Lower lobe of right lung (tissue), 2 donors: ENCODE measurements around the gene C16orf90. TPM values are rescaled to one million over a fixed set of nuclear protein-coding genes. Genes with fewer than 3 reads are reported as not detected.

Source experiments
- ATAC-seq, 2 donors: fragments of 200-7000 bp; cut with Tn5 transposase; one replicate each; pipeline ENCODE4 v1.9.1; 2020 to 2022; ENCODE audit warnings: mild to moderate bottlenecking in 2 of 2, moderate library complexity in 2 of 2
- DNase-seq: peaks from one replicate; pipeline ENCODE4 v3.0.0-alpha.2; 2020
- H3K27ac ChIP-seq: fragments of 200-600 bp; one replicate; pipeline ENCODE4 v1.8.0; 2022
- H3K27me3 ChIP-seq: fragments of 200-600 bp; one replicate; pipeline ENCODE4 v1.8.0; 2022; ENCODE audit warnings: low read depth
- H3K36me3 ChIP-seq: fragments of 200-600 bp; one replicate; pipeline ENCODE4 v1.8.0; 2022; ENCODE audit warnings: mild to moderate bottlenecking
- H3K4me1 ChIP-seq: fragments of 200-600 bp; one replicate; pipeline ENCODE4 v1.8.0; 2022
- H3K4me3 ChIP-seq: fragments of 200-600 bp; one replicate; pipeline ENCODE4 v1.8.0; 2022; ENCODE audit warnings: mild to moderate bottlenecking
- H3K9me3 ChIP-seq: fragments of 200-600 bp; one replicate; pipeline ENCODE4 v1.8.0; 2022
- intact Hi-C: fragments of 100-400 bp; cut with DNase I; formaldehyde crosslinking; loops from one replicate; pipeline ENCODE4 v1.11.0; 2022
- total RNA-seq: library from RNA; stranded (reverse); fragmentation: NEBNext Ultra II Directional; extraction: Animal tissue kit (Norgen Biotek cat#: 25700); gene quantifications from one replicate; pipeline ENCODE4 v1.2.1, GENCODE V29; 2021
- TF ChIP-seq, protein P1 (sequence below): fragments of 200-600 bp; IDR thresholded peaks from one replicate; pipeline ENCODE4 v1.8.0; 2022; ENCODE audit warnings: antibody characterized with exemption, mild to moderate bottlenecking
- donor health status: DM: no; HTN: yes; CAD: no; lungs with severe emphysema.

Gene C16orf90
- total RNA-seq, 1 donor from 2014 or later, result not detected

DNA sequence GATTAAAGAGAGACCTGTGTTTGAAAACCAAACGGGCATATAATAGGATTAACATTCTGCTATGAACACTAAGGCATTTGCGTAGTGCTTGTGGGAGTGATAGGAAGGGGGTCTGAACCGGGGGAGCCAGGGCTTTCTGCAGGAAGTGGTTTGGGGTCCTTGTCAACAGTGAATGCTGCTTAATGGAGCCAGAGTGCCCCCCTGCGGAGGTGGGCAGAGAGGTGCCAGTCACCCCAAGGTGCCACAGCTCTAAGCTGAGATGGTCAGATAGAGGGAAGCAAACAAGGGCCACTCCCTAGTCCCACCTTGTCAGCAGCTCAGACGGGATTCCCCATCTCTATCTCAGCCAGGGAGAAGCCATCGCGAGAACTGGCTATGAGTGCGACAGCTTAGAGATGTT is 34.1 kb downstream of the C16orf90 start:
- ATAC-seq (no peak), DNase-seq (no peak)
- TF ChIP-seq, protein P1, sequence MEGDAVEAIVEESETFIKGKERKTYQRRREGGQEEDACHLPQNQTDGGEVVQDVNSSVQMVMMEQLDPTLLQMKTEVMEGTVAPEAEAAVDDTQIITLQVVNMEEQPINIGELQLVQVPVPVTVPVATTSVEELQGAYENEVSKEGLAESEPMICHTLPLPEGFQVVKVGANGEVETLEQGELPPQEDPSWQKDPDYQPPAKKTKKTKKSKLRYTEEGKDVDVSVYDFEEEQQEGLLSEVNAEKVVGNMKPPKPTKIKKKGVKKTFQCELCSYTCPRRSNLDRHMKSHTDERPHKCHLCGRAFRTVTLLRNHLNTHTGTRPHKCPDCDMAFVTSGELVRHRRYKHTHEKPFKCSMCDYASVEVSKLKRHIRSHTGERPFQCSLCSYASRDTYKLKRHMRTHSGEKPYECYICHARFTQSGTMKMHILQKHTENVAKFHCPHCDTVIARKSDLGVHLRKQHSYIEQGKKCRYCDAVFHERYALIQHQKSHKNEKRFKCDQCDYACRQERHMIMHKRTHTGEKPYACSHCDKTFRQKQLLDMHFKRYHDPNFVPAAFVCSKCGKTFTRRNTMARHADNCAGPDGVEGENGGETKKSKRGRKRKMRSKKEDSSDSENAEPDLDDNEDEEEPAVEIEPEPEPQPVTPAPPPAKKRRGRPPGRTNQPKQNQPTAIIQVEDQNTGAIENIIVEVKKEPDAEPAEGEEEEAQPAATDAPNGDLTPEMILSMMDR, result no peak
- H3K4me1 ChIP-seq, result peaks cover 68% of the 10 kb centered on the region
- H3K27ac ChIP-seq, result no peak overlapping the region
- H3K36me3 ChIP-seq, result peaks cover 9% of the 10 kb centered on the region
- H3K9me3 ChIP-seq, result no peaks in the 10 kb centered on the region
- no peak overlapping the region for H3K4me3 ChIP-seq
- no peaks in the 10 kb centered on the region for H3K27me3 ChIP-seq
- intact Hi-C loops, result no loop called here

DNA sequence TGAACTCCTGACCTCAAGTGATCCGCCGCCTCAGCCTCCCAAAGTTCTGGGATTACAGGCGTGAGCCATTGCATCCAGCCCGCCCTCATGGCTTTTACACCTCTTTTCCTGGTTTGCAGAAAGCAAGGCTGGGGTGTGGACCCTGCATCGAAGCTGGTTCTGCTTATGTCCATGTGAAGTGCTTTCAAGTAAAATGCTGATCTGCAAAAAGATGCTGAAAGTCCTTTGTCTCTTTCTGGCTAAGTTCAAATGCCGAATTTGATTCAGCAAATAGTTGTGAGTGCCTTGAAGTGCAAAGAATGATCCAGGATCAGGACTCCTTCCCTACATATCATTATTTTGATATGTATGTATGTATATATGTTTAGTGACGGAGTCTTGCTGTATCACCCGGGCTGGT is 34.7 kb downstream of the C16orf90 start:
- H3K9me3 ChIP-seq, result no peaks in the 10 kb centered on the region
- H3K27ac ChIP-seq, result no peak overlapping the region
- no peak for DNase-seq
- no peak for ATAC-seq
- TF ChIP-seq, protein P1, result no peak
- no peak overlapping the region for H3K4me3 ChIP-seq
- peaks cover 4% of the 10 kb centered on the region for H3K36me3 ChIP-seq
- H3K27me3 ChIP-seq, result no peaks in the 10 kb centered on the region
- peaks cover 73% of the 10 kb centered on the region for H3K4me1 ChIP-seq
- intact Hi-C loops, result no loop called here

DNA sequence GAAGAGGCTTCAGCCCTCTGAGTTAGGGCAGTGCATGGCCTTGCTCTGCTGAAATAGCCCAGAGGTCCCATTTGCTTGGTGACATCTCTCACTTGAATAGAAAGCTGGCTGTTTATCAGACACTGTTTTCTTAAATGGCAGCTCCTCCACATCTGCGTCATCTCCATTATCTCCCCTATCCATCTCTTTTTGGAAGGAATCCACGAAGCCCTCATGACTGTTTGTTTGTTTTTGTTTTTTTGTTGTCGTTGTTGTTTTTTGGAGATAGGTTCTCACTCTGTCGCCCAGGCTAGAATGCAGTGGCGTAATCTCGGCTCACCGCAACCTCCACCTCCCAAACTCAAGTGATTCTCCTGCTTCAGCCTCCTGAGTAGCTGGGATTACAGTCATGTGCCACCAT is 35.2 kb downstream of the C16orf90 start:
- TF ChIP-seq, protein P1, result no peak
- H3K4me1 ChIP-seq, result peaks cover 73% of the 10 kb centered on the region
- no peak for DNase-seq
- no peaks in the 10 kb centered on the region for H3K36me3 ChIP-seq
- intact Hi-C loops, result no loop called here
- H3K9me3 ChIP-seq, result no peaks in the 10 kb centered on the region
- H3K27ac ChIP-seq, result no peak overlapping the region
- ATAC-seq, result no peak
- no peaks in the 10 kb centered on the region for H3K27me3 ChIP-seq
- H3K4me3 ChIP-seq, result no peak overlapping the region

DNA sequence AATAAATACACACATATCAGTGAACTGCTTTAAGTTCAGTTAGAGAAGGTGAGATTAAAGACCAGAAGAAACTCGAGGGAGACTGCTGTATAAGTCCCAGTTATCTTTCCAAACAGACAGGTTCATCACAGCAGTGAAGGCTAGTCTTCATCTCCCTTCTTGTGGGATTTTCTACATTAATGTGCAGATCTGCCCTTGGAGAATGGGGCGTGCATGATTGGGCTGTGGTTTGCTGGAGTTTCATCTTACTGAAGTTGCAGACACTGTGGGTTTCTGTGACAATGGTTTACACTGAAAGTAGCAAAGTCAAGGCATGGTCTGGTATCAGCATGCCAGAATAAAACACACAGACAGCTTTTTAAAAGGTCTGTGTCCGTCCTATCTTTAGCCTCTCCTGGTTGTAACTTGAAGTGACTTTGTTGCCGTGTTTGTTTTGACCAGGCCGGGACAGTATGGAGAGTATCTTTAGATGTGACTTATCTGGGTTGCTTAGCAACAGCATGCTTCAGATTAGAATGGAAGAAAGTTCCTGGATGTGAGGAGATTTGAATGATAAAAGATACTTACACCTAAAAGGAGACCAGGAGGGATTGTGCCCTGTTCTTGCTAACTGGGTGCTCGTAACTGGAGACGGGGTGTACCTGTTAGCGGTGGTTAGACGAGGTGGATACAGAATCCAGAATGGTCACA is 35.7 kb downstream of the C16orf90 start:
- Histone ChIP-seq H3K36me3 (no peaks in the 10 kb centered on the region), H3K27ac (peak overlapping the region; percentile 99), H3K4me3 (peak overlapping the region; percentile 89), H3K9me3 (no peaks in the 10 kb centered on the region), H3K4me1 (peaks cover 70% of the 10 kb centered on the region), H3K27me3 (no peaks in the 10 kb centered on the region)
- TF ChIP-seq, protein P1, result no peak
- DNase-seq (no peak), ATAC-seq (no peak)
- intact Hi-C loops, result no loop called here

DNA sequence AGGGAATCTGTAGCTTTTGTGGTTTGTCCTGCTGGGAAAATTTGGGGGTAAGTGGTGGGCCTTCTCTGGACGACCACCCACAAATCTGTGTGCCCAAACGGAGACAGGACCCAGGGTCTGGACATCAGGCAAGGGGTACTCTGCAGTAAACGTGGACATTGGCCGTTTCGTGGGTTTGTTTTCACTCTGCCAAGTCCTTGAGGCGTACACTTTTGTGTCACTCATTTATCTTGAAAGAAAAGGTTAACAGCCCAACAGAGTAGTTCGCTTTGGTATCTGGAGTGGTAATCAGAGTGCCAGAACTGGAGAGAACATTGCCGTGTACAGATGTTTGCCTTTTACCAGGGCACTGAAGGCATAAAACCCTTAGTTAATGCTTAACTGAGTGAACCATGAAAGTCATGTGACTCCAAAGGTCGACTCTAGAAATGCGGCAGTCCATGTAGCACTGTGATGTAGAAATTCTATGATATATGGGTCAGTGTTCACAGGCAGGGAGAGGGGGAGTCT is 36.4 kb downstream of the C16orf90 start:
- TF ChIP-seq, protein P1, result no peak
- no peaks in the 10 kb centered on the region for H3K9me3 ChIP-seq
- intact Hi-C loops, result no loop called here
- ATAC-seq (peak; percentile 46 to 65), DNase-seq (no peak)
- H3K4me3 ChIP-seq, result peak overlapping the region; percentile 89
- H3K27me3 ChIP-seq, result no peaks in the 10 kb centered on the region
- H3K36me3 ChIP-seq, result no peaks in the 10 kb centered on the region
- H3K4me1 ChIP-seq, result peaks cover 65% of the 10 kb centered on the region
- peak overlapping the region; percentile 99 for H3K27ac ChIP-seq
